B cell (primary cell): ENCODE measurements around the gene MTERF4.
"Not testable (repeated sequence)": the region's sequence is repeated elsewhere in the genome, so short reads cannot be mapped to it uniquely, and the experiment has no call there.

ENCODE experiments used
- CTCF ChIP-seq: fragments of 200-600 bp; IDR thresholded peaks from one replicate; pipeline ENCODE4 v1.8.0; 2022; ENCODE audit warnings: antibody characterized with exemption, mild to moderate bottlenecking
- EZH2 ChIP-seq: IDR thresholded peaks from 2 replicates; pipeline ENCODE4 v1.6.1; 2012; ENCODE audit warnings: borderline replicate concordance, low read depth, mild to moderate bottlenecking, moderate library complexity, low read length; ENCODE audit not compliant: insufficient read depth, poor library complexity, severe bottlenecking

- TF ChIP-seq CTCF, EZH2: not testable (repeated sequence)
These were observed 8.8 kb downstream of the MTERF4 start for GRCh38 chr2:241093133-241093781.
